ENCODE results near the gene ZNF282.

Gene ZNF282

DNA sequence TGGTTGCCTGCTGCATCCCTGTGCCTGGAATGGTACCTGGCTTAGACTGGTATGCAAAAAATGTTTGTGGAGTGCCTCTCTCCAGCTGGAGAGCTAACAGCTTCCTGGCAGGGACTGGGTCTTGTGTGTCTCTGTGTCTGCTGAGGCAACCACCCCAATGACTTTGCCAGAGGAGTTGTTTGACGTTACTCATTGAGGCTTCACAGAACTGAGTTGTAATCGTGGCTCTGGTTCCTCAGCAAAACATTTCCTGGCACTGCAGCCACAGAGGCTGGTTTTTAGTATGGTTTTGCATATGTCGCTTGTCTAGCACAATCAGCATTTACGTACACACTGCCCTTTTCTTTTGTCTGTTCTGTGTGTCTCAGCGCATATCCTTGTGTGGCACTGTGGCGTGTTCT is 7.5 kb downstream of the ZNF282 start:
- Histone ChIP-seq H3K27ac (no peak overlapping the region), H3K27me3 (replicated peaks) (no peaks in the 10 kb centered on the region), H3K36me3 (replicated peaks) (peaks cover 67% of the 10 kb centered on the region), H3K4me3 (ENCODE audit: low read depth, low read length) (no peak overlapping the region)
- TF ChIP-seq CTCF (IDR thresholded peaks at IDR 0.05; ENCODE audit: low read depth, low read length, missing control alignments): no peak
- in situ Hi-C loops (cut with HindIII; ENCODE audit: low pct_ligation_motif_present, low sequenced_read_pairs): no loop called here
- DNase-seq: no peak

GRCh38 chr7:149205690-149206381 is 10.5 kb downstream of the ZNF282 start:
- TF ChIP-seq CTCF (IDR thresholded peaks at IDR 0.05; ENCODE audit: low read depth, low read length, missing control alignments): no peak
- Histone ChIP-seq H3K4me3 (ENCODE audit: low read depth, low read length) (no peak overlapping the region), H3K36me3 (replicated peaks) (peaks cover 70% of the 10 kb centered on the region), H3K27ac (no peak overlapping the region), H3K27me3 (replicated peaks) (no peaks in the 10 kb centered on the region)
- in situ Hi-C loops (cut with HindIII; ENCODE audit: low pct_ligation_motif_present, low sequenced_read_pairs): no loop called here
- no peak for DNase-seq

GRCh38 chr7:149207324-149208035 is 12.1 kb downstream of the ZNF282 start:
- in situ Hi-C loops (cut with HindIII; ENCODE audit: low pct_ligation_motif_present, low sequenced_read_pairs): no loop called here
- TF ChIP-seq CTCF (IDR thresholded peaks at IDR 0.05; ENCODE audit: low read depth, low read length, missing control alignments): no peak
- Histone ChIP-seq H3K27me3 (replicated peaks) (no peaks in the 10 kb centered on the region), H3K4me3 (ENCODE audit: low read depth, low read length) (no peak overlapping the region), H3K36me3 (replicated peaks) (peaks cover 71% of the 10 kb centered on the region), H3K27ac (no peak overlapping the region)
- DNase-seq: no peak

GRCh38 chr7:149209518-149210269 is 14.3 kb downstream of the ZNF282 start:
- Histone ChIP-seq H3K27ac (peak overlapping the region; percentile 8), H3K4me3 (ENCODE audit: low read depth, low read length) (no peak overlapping the region), H3K27me3 (replicated peaks) (no peaks in the 10 kb centered on the region), H3K36me3 (replicated peaks) (peaks cover 74% of the 10 kb centered on the region)
- TF ChIP-seq CTCF (IDR thresholded peaks at IDR 0.05; ENCODE audit: low read depth, low read length, missing control alignments): peak; percentile 93
- in situ Hi-C loops (cut with HindIII; ENCODE audit: low pct_ligation_motif_present, low sequenced_read_pairs): no loop called here
- peak; percentile 90 for DNase-seq

DNA sequence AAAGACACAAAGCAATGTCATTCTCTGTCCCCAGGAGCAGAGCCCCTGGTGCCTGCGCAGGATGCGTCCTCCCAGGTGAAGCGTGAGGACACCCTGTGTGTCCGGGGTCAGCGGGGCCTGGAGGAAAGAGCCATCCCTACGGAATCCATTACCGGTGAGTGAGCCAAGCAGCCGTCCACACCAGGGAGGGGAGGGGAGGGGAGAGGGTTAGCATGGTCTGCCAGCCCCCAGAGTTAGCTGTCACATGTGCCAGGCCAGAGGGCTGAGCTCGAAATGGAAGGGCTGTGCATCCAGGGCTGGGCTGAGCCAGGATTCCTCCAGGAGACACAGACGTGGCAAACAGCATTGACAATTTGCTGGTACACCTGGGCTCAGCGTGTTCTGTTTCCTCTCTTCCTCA is 15.2 kb downstream of the ZNF282 start:
- no peak for TF ChIP-seq CTCF (IDR thresholded peaks at IDR 0.05; ENCODE audit: low read depth, low read length, missing control alignments)
- peaks cover 78% of the 10 kb centered on the region for H3K36me3 ChIP-seq (replicated peaks)
- DNase-seq: no peak
- no peak overlapping the region for H3K27ac ChIP-seq
- no peaks in the 10 kb centered on the region for H3K27me3 ChIP-seq (replicated peaks)
- in situ Hi-C loops (cut with HindIII; ENCODE audit: low pct_ligation_motif_present, low sequenced_read_pairs): no loop called here
- no peak overlapping the region for H3K4me3 ChIP-seq (ENCODE audit: low read depth, low read length)

Data from brain microvascular endothelial cell (primary cell).